Measurements from ENCODE around the gene ZNF318.
"Not testable (repeated sequence)": the region's sequence is repeated elsewhere in the genome, so short reads cannot be mapped to it uniquely, and the experiment has no call there.

DNA sequence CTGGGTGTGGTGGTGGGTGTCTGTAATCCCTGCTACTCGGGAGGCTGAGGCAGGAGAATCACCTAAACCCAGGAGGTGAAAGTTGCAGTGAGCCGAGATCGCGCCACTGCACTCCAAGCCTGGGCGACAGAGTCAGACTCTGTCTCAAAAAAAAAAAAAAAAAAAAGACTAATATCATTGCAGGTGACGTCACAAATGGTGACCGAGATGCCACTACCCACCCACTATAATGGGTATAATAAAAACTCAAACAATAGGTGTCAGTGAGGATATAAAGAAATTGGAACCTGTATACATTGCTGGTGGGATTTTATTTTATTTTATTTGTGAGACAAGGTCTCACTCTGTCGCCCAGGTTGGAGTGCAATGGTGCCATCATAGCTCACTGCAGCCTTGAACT is 45.8 kb upstream of the ZNF318 start:
- TF ChIP-seq, protein P1, sequence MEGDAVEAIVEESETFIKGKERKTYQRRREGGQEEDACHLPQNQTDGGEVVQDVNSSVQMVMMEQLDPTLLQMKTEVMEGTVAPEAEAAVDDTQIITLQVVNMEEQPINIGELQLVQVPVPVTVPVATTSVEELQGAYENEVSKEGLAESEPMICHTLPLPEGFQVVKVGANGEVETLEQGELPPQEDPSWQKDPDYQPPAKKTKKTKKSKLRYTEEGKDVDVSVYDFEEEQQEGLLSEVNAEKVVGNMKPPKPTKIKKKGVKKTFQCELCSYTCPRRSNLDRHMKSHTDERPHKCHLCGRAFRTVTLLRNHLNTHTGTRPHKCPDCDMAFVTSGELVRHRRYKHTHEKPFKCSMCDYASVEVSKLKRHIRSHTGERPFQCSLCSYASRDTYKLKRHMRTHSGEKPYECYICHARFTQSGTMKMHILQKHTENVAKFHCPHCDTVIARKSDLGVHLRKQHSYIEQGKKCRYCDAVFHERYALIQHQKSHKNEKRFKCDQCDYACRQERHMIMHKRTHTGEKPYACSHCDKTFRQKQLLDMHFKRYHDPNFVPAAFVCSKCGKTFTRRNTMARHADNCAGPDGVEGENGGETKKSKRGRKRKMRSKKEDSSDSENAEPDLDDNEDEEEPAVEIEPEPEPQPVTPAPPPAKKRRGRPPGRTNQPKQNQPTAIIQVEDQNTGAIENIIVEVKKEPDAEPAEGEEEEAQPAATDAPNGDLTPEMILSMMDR (IDR thresholded peaks at IDR 0.05; ENCODE audit: insufficient read depth, low read depth, low read length): not testable (repeated sequence)
- TF ChIP-seq EZH2 (IDR thresholded peaks at IDR 0.05; ENCODE audit: insufficient read depth, low read length): not testable (repeated sequence)

All from astrocyte (in vitro differentiated cells and primary cell).